ENCODE results near the gene VSTM2L. TPM values are rescaled to one million over a fixed set of nuclear protein-coding genes. Genes with fewer than 3 reads are reported as not detected.
A peak's percentile ranks its signal among the peaks of the same experiment; 100 is the strongest.

The VSTM2L gene
- total and polyA plus RNA-seq, 2 of the 13 experiments (the other 11 are each of a cell fraction or from before 2014, with no cell fraction given), result not detected

- 7% methylated on average over 16 of the region's 16 CpGs for WGBS (ENCODE audit: low lambda C conversion rate)
- no peak overlapping the region for H2AFZ ChIP-seq (ENCODE audit: low read length)
- FAIRE-seq, result no peak
- peaks cover 84% of the 10 kb centered on the region for H3K4me1 ChIP-seq (ENCODE audit: insufficient read depth, low read length)
- peaks cover 12 to 30% of the 10 kb centered on the region in 2 experiments; a peak in 4 of 5 replicates for H3K27me3 ChIP-seq (ENCODE audit: control insufficient read depth in 1 of 2, insufficient read depth in 2 of 2, low read length in 2 of 2)
- POLR2A ChIA-PET, result no interaction called here
- CTCF ChIA-PET (ENCODE audit: low intra/inter-chr PET ratio, low total read pairs), result no interaction called here
- intact Hi-C loops (cut with micrococcal nuclease; ENCODE audit: unreplicated experiment) (no loop called here), in situ Hi-C loops (cut with HindIII; ENCODE audit: extremely low pct_ligation_motif_present, low pct_unique_long_range_greater_than_20kb) (no loop called here)
- no peak overlapping the region for H3K27ac ChIP-seq (ENCODE audit: extremely low read length, insufficient read depth, low read length)
- H3K36me3 ChIP-seq (replicated peaks in 1 of 2; ENCODE audit: control insufficient read depth in 1 of 2, insufficient read depth in 2 of 2, low read length in 2 of 2), result no peaks in the 10 kb centered on the region
- peak overlapping the region in 1 of 3 experiments; percentile 26; a peak in 1 of 6 replicates for H3K4me3 ChIP-seq (replicated peaks in 1 of 3; ENCODE audit: insufficient read depth in 1 of 3, low read depth in 2 of 3, low read length in 3 of 3)
- no TSS peak for BruUV-seq (replicated peaks)
- H3K79me2 ChIP-seq (ENCODE audit: insufficient read depth, low read length), result no peaks in the 10 kb centered on the region
- no peaks in the 10 kb centered on the region for H4K20me1 ChIP-seq (ENCODE audit: insufficient read depth, low read length)
- ATAC-seq, result peak; percentile 0; the same call in 1 of the 3 replicates
- H3K9ac ChIP-seq (ENCODE audit: insufficient read depth, low read depth, low read length), result no peak overlapping the region
- DNase-seq (ENCODE audit: low spot score), result peak; percentile 56
- no peaks in the 10 kb centered on the region for H3K9me3 ChIP-seq (ENCODE audit: low read length)
- H3K4me2 ChIP-seq (ENCODE audit: low read depth, low read length), result peak overlapping the region; percentile 72
- TF ChIP-seq, protein P1, sequence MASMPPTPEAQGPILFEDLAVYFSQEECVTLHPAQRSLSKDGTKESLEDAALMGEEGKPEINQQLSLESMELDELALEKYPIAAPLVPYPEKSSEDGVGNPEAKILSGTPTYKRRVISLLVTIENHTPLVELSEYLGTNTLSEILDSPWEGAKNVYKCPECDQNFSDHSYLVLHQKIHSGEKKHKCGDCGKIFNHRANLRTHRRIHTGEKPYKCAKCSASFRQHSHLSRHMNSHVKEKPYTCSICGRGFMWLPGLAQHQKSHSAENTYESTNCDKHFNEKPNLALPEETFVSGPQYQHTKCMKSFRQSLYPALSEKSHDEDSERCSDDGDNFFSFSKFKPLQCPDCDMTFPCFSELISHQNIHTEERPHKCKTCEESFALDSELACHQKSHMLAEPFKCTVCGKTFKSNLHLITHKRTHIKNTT (CRISPR knock-in tag; IDR thresholded peaks at IDR 0.05), result no peak
- TF ChIP-seq ZNF430 (CRISPR knock-in tag; IDR thresholded peaks at IDR 0.05), result 0 out of 2 replicates have a peak, but pooled peaks have one; percentile 42
- no peak for TF ChIP-seq IRX3 (CRISPR knock-in tag; IDR thresholded peaks at IDR 0.05; ENCODE audit: borderline replicate concordance, low read depth)
- TF ChIP-seq MAF1 (CRISPR knock-in tag; IDR thresholded peaks at IDR 0.05; ENCODE audit: borderline replicate concordance), result no peak
- TF ChIP-seq KLF12 (CRISPR knock-in tag; IDR thresholded peaks at IDR 0.05; ENCODE audit: borderline replicate concordance), result no peak
- no peak for TF ChIP-seq RARA (CRISPR knock-in tag; IDR thresholded peaks at IDR 0.05)
- TF ChIP-seq ZNF33A (CRISPR knock-in tag; IDR thresholded peaks at IDR 0.05; ENCODE audit: borderline replicate concordance), result no peak
- TF ChIP-seq MTF2 (CRISPR knock-in tag; IDR thresholded peaks at IDR 0.05; ENCODE audit: borderline replicate concordance), result 0 out of 2 replicates have a peak, but pooled peaks have one; percentile 13
- TF ChIP-seq, protein P2, sequence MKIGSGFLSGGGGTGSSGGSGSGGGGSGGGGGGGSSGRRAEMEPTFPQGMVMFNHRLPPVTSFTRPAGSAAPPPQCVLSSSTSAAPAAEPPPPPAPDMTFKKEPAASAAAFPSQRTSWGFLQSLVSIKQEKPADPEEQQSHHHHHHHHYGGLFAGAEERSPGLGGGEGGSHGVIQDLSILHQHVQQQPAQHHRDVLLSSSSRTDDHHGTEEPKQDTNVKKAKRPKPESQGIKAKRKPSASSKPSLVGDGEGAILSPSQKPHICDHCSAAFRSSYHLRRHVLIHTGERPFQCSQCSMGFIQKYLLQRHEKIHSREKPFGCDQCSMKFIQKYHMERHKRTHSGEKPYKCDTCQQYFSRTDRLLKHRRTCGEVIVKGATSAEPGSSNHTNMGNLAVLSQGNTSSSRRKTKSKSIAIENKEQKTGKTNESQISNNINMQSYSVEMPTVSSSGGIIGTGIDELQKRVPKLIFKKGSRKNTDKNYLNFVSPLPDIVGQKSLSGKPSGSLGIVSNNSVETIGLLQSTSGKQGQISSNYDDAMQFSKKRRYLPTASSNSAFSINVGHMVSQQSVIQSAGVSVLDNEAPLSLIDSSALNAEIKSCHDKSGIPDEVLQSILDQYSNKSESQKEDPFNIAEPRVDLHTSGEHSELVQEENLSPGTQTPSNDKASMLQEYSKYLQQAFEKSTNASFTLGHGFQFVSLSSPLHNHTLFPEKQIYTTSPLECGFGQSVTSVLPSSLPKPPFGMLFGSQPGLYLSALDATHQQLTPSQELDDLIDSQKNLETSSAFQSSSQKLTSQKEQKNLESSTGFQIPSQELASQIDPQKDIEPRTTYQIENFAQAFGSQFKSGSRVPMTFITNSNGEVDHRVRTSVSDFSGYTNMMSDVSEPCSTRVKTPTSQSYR (CRISPR knock-in tag; IDR thresholded peaks at IDR 0.05; ENCODE audit: borderline replicate concordance), result 0 out of 2 replicates have a peak, but pooled peaks have one; percentile 13
- no peak for TF ChIP-seq ZNF3 (CRISPR knock-in tag; IDR thresholded peaks at IDR 0.05)
- TF ChIP-seq SRY (CRISPR knock-in tag; IDR thresholded peaks at IDR 0.05), result no peak
- TF ChIP-seq MIER2 (CRISPR knock-in tag; IDR thresholded peaks at IDR 0.05), result no peak
- TF ChIP-seq MIER3 (CRISPR knock-in tag; IDR thresholded peaks at IDR 0.05; ENCODE audit: borderline replicate concordance), result no peak
- no peak for TF ChIP-seq NFRKB (IDR thresholded peaks at IDR 0.05)
- TF ChIP-seq NR0B2 (CRISPR knock-in tag; IDR thresholded peaks at IDR 0.05), result no peak
- TF ChIP-seq ZNF629 (CRISPR knock-in tag; conservative IDR thresholded peaks at IDR 0.05), result no peak
- no peak for TF ChIP-seq ZMAT3 (CRISPR knock-in tag; conservative IDR thresholded peaks at IDR 0.05)
- TF ChIP-seq TCF7L2 (IDR thresholded peaks at IDR 0.05; ENCODE audit: low read depth, low read length), result no peak
- TF ChIP-seq ZNF558 (CRISPR knock-in tag; IDR thresholded peaks at IDR 0.05; ENCODE audit: borderline replicate concordance), result no peak
- no peak for TF ChIP-seq THAP8 (CRISPR knock-in tag; IDR thresholded peaks at IDR 0.05; ENCODE audit: borderline replicate concordance)
- TF ChIP-seq TSC22D2 (CRISPR knock-in tag; IDR thresholded peaks at IDR 0.05; ENCODE audit: borderline replicate concordance), result no peak
Measured at GRCh38 chr20:37882961-37883712, 19.8 kb upstream of the VSTM2L start.

Measured in HepG2 (cell line).